ENCODE results near the gene STX3.
"Not testable (repeated sequence)": the region's sequence is repeated elsewhere in the genome, so short reads cannot be mapped to it uniquely, and the experiment has no call there.

Gene STX3

GRCh38 chr11:59791639-59792038 lies 36.5 kb downstream of the STX3 start:
- DNase-seq (ENCODE audit: low spot score): no peak

DNA sequence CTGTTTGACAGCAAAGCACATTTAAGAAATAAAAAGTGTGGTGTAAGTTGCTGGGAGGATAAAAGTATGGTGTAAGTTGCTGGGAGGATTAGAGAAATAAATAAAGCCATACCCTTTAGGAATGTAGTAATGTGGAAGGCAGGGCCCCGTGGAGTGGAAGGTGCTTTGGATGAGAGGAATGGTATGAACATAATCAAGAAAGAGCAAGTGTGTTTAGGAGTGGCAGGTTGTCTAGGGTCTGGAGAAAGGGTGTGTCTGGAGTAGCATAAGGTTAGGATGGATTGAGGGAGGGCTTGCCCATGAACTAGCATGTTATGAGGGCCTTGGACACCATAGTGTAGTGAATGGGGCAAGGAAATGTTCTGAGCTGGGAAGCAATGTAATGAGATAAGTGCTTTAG lies 37.3 kb downstream of the STX3 start:
- DNase-seq (ENCODE audit: low spot score): no peak

- DNase-seq (ENCODE audit: low spot score): no peak
These were observed 39.2 kb downstream of the STX3 start for GRCh38 chr11:59794417-59794816.

- no peak for DNase-seq (ENCODE audit: low spot score)
These were observed 45.3 kb downstream of the STX3 start for GRCh38 chr11:59800390-59801025.

GRCh38 chr11:59801160-59801706 lies 46.1 kb downstream of the STX3 start:
- DNase-seq (ENCODE audit: low spot score): no peak

DNA sequence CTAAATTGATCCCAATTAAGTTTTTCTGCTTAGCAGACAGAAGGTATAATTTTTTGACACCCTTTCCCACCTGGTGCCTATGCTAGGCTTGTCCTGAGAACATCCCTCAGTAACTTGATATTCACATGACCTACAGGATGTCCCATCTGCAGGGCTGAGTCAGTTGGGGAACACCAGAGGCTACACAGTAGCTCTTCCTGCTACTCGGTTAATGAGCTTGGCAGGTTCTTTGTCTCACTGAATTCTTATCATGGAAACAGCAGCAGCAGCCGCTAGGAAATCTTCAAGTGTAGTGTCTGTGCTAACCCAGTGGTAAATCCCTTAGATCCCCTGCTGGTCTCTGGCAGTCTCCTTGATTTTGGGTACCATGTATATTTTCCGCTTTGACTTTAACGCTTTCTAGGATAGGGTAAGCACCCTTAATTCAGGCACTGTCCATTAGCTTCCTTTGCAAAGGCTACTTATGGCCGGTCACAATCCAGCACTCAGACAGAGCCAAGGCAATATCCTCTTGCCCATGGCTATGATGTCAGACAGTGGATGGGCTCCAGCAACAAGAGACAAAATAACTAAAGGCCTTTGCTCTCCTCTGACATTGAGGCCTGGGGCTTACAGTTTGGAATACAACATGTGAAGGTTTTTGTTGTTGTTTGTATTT lies 46.9 kb downstream of the STX3 start:
- peak; percentile 65 for DNase-seq (ENCODE audit: low spot score)

DNA sequence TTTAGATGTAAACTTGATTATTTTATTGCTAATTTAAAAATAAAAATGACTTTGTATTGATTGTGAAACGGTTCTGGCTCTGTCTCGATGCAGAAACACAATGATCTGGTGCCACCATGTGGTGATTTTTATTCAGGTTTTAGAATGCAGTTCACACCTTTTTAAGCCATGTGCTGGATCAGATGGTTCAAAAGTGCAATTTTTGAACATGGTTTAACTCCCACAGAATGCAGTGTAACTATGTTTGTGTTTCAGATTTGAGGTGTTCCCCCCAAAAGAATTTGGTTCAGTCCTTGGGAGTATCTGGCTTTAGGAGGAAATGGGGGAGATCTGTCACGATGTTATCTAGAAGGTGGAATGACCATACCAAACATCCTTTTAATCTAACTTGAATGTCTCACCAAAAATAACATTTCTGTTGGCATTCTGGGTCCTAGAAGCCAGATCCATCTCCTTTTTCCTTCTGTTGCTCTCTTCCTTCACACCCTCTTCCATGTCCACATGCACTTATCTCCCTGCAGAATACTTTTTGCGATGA lies 47.5 kb downstream of the STX3 start:
- peak; percentile 64 for DNase-seq (ENCODE audit: low spot score)

- DNase-seq (ENCODE audit: low spot score): no peak
These were observed 48.9 kb downstream of the STX3 start for GRCh38 chr11:59804061-59804460.

DNA sequence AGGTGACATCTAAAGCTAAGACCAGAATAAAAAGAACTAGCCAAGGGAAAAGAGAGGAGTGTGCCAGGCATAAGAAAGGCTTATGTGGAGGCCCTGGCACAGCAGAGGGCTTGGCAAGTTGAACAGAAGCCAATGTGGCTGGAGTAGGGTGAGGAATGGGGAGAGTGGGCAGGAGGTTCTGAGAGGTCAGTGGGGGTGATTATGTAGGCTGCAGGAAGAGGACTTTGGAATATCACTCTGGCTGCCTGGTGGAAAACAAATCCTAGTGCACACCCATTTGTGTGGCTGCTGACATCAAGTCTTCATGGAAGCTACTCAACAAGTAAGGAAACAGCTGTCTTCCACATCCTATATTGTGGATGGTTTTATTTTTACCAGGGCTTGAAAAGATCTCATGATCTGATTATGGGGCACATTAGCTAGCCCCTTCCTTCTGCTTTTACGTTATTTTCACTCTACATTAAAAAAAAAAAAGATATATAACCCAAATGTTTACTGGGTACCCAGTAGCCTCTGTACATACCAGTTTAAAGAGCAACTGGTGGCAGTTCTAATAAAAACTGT lies 52.0 kb downstream of the STX3 start:
- no peak for DNase-seq (ENCODE audit: low spot score)

DNA sequence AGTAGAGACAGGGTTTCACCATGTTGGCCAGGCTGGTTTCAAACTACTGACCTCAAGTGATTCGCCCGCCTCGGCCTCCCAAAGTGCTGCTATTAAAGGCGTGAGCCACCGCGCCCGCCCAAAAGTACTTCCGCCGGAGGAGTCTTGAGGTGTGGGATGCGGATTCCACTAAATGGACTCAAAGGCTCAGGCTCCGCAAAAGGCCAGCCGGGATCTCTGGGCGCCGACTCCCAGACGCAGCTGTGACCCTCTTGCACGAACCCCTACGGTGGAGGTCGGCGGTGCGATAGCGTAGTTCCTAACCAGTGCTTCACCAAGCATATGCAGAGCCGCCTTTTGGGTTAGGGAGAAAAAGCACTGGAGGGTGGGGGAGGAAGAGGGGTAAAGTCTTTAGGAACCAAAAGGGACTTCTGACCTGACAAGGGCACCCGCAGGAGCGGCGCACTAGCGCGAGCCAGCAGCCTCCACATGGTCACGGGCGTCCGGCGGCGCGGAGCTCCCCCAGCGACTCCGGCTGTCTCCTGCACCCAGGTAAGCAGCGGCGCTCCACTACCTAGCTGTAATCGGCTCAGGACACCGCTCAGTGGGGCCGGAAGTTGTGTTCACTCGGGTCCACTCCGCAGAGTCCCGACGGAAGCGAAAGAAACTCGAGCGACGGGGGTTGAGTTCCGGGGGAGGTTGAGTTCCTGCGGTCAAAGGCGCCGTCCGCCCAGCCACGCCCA lies 55.2 kb downstream of the STX3 start, which contains the start of gene MRPL16:
MRPL16 (minus strand) TSS at position 590 of the 722 bp plus-strand sequence; CDS start at position 470, 120 bp downstream.
- DNase-seq (ENCODE audit: low spot score): peak; percentile 83

DNA sequence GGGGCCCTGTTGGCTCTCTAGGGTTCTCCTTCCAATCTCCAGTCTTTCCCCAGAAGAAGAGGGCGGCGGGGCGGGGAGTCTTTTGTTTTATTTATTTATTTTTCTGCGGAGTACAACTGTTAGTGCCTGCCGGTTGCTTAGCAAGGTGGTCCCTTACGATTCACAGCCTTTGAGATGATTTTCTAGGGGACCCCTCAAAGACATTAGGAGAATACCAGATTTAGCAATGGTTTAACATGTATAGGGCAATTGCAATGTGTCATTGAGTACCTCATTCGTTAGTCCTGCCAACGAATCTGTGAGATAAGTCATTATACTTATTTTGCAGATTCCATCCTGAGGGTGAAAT lies 55.7 kb downstream of the STX3 start:
- no peak for DNase-seq (ENCODE audit: low spot score)

GRCh38 chr11:59812220-59812619 lies 57.0 kb downstream of the STX3 start:
- DNase-seq (ENCODE audit: low spot score): no peak

DNA sequence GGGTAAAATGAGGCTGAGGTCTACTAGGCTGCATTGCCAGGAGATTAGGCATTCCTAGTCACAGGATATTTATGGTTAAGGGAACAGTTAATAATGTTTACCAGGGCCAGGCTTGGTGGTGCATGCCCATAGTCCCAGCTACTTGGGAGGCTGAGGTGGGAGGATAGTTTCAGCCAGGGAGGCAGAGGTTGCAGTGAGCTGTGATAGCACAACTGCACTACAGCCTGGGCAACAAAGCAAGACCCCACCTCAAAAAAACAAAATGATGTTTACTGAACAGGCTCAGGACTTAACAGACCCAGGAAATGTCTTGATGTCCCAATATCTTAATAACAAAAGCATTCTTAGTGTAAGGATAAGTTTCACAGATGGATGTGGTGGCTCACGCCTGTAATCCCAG lies 58.2 kb downstream of the STX3 start:
- DNase-seq (ENCODE audit: low spot score): no peak

DNA sequence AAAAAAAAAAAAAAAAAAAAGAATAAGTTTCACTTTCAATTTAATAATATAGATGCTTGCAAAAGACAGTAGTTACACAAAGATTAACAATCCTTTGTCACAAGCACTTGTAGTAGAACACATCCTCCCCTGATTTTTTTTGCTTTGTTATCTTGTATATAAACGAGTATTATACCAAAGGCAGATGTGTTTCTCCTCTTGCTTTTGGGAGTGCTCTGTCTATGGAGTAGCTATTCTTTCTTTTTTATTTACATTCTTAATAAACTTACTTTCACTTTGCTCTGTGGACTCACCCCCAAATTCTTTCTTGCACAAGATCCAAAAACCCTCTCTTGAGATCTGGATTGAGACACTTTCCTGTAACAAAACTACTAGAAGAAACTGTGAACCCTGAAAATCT lies 58.8 kb downstream of the STX3 start:
- DNase-seq (ENCODE audit: low spot score): no peak

- no peak for DNase-seq (ENCODE audit: low spot score)
These were observed 60.6 kb downstream of the STX3 start for GRCh38 chr11:59815754-59816153.

- DNase-seq (ENCODE audit: low spot score): not testable (repeated sequence)
These were observed 61.3 kb downstream of the STX3 start for GRCh38 chr11:59816434-59816833.

DNA sequence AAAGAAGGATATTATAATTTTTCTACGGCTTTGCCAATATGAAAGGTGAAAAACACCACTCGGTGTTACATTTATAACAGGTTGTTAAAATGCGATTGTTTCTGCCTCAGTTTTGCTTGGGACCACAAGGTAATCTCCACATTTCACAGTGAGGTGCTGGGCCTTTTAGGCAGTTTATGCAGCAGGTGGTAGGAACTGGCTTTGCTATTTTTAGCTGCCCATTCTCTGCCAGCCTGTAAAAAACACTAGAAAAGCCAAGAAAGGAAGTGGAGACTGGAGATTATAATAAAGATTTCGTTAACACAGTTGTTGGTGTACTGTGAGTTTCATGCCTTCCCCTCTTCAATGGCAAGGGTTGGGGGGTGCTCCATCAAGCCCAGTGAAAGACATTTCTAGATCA lies 63.4 kb downstream of the STX3 start:
- no peak for DNase-seq (ENCODE audit: low spot score)

DNA sequence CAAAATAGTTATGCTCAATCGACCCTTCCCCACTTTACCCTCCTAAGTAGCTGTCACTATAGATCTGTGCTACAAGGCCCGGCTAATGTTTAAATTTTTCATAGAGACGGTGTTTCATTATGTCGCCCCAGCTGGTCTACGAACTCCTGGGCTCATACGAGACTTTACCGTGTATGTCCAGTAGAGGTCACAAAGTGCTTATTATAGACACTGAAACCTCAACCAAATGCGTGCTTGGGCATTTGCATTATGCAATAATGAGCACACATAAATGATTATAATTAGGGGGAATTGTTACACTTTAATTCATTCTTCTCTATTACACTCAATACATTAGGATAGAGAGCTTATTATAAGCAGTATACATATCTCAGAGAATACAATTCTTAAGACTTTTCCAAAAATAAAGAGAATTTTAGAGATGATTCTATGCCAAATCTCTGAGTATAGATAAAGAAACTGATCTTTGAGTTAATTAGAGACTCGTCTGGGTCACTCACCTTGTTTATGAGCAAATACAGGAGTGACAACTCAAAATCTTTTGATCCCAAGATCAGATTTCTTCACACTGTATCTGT lies 67.9 kb downstream of the STX3 start:
- no peak for DNase-seq (ENCODE audit: low spot score)

DNA sequence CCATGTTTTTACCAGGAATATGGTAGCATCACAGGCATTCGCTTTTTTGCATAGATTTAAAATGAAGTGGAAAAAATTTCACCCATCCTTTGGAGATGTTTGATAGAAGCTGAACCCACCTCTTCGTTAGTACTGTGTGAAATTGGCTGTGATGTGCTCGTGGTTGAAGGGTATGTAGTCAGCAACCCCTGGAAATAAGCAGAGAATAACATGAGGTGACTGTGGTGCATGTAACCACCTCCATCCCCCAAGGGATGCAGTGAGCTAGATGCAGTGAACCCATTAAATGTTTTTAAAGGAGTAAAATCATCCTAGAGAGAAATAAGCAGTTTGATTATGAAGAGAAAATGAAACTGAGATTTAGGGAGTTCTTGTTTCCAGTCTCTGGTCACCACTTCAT lies 74.2 kb downstream of the STX3 start:
- DNase-seq (ENCODE audit: low spot score): no peak

DNA sequence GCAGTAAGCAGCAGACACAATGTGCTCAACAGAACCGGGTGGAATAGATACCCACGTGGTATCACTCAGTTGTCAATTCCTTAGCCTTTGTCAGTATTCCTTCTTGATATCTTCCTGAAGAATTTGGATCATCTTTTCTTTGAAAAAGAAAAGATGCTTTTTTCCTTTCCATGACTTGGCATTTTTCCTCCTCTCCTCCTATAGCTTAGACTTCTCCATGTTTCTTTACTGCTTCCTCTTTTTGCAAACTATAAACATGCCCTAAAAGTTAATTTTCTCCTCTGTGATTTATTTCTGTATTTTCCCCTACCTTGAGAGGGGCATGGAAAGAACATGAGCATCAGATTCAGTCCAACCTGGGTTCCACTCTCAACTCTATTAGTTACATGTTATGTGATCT lies 78.4 kb downstream of the STX3 start:
- DNase-seq (ENCODE audit: low spot score): no peak

DNA sequence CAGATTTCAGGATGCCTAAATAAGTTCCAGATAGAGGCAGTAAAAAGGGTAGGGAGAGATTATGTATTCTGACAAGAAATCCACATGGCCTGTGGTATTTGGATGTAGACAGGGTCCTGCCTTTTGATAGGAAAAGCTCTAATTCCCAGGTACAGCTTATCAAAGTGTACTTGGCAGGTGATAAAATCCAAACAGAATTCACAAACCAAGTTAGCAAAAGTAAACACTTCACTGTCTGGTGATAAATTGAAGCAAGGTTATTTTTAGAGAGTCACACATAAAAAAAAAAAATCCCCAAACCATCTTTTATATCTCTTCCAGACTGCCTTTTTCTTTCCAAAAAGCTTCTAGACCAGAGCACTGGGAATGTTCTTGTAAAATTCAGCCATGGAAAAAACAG lies 84.4 kb downstream of the STX3 start:
- no peak for DNase-seq (ENCODE audit: low spot score)

DNA sequence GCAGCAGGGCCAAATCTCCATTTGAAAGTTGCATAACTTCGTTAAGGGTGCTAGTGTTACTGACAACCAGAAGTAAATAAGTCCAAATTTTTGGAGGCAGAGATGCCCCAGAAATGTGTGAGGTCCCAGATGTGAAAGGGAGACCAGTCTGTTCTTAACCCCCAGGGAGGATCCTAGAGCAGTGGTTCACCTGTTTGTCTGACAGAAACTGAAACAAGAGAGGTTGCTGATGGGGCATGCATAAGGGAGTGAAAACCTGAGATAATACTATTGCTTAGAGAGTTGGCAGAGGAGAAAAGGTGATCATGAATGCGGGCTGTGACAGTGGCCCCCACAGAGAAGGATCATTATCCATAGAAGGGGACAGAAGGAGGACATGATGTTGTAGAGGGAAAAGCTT lies 86.3 kb downstream of the STX3 start:
- DNase-seq (ENCODE audit: low spot score): no peak

Measured in putamen (tissue), 1 donor.